Heart right ventricle (tissue), 16 donors: ENCODE data around the gene ZFHX3. TPM values are rescaled to one million over a fixed set of nuclear protein-coding genes. Genes with fewer than 3 reads are reported as not detected.

Experiments used
- ATAC-seq, 8 donors: fragments of 200-7000 bp; cut with Tn5 transposase; one replicate each; pipeline ENCODE4 v1.9.1; 2020; ENCODE audit warnings: mild to moderate bottlenecking in 8 of 8, moderate library complexity in 8 of 8, moderate number of reproducible peaks in 1 of 8
- DNase-seq, 2 donors: peaks; one replicate each; pipeline ENCODE4 v3.0.0-alpha.2; 2020
- H3K27ac ChIP-seq, 10 donors: fragments of 200-600 bp; sonication (generic) in 2 of 10; one replicate each; pipeline versions ENCODE4 v1.5.0 to v1.8.0; 2020 to 2022; ENCODE audit warnings: mild to moderate bottlenecking in 3 of 10
- H3K27me3 ChIP-seq, 7 donors: fragments of 200-600 bp; one replicate each; pipeline ENCODE4 v1.8.0; 2021 to 2022; ENCODE audit warnings: mild to moderate bottlenecking in 2 of 7
- H3K36me3 ChIP-seq, 9 donors: fragments of 200-600 bp; sonication (generic) in 1 of 9; one replicate each; pipeline versions ENCODE4 v1.5.0 to v1.8.0; 2020 to 2022; ENCODE audit warnings: mild to moderate bottlenecking in 2 of 9
- H3K4me1 ChIP-seq, 9 donors: fragments of 200-600 bp; sonication (generic) in 1 of 9; one replicate each; pipeline versions ENCODE4 v1.5.0 to v1.8.0; 2020 to 2022; ENCODE audit warnings: mild to moderate bottlenecking in 4 of 9
- H3K4me3 ChIP-seq, 10 donors: fragments of 200-600 bp; sonication (generic) in 2 of 10; one replicate each; pipeline versions ENCODE4 v1.5.0 to v1.8.0; 2020 to 2022; ENCODE audit warnings: mild to moderate bottlenecking in 7 of 10, moderate library complexity in 2 of 10
- H3K9me3 ChIP-seq, 11 donors: fragments of 200-600 bp in 10 of 11; sonication (generic) in 2 of 11; one replicate each; pipeline versions ENCODE4 v1.5.0 to v1.8.0; 2013 to 2022; ENCODE audit warnings: mild to moderate bottlenecking in 2 of 11, control low read depth in 1 of 11, moderate library complexity in 1 of 11
- CTCF ChIP-seq, 9 donors: fragments of 200-600 bp; sonication (generic) in 2 of 9; IDR thresholded peaks; one replicate each; pipeline versions ENCODE4 v1.5.0 to v1.8.0; 2021 to 2022; ENCODE audit warnings: antibody characterized with exemption in 9 of 9, mild to moderate bottlenecking in 5 of 9, moderate library complexity in 1 of 9
- WGBS, 2 donors: extraction: QIAGEN DNeasy Blood & Tissue Kit; methylation state at CpG; one replicate each; pipeline ENCODE4 v1.1.7; 2013; ENCODE audit warnings: inconsistent platforms in 1 of 2; 5-methylcytosine and 5-hydroxymethylcytosine counted together
- intact Hi-C, 10 donors: fragments of 100-400 bp; cut with DNase I; formaldehyde crosslinking; loops; one replicate each; pipeline versions ENCODE4 v1.11.1 to v1.14.2; 2022
- polyA plus RNA-seq, 2 donors: library from polyadenylated mRNA; stranded (reverse); fragments of 200-250 nt; gene quantifications; one replicate each; pipeline ENCODE4 v1.2.3, GENCODE V29; 2013
- total RNA-seq, 10 donors: library from RNA; stranded (reverse); fragmentation: NEBNext Ultra II Directional in 3 of 10; extraction: Animal tissue kit (Norgen Biotek cat#: 25700) in 3 of 10; gene quantifications; one replicate each; pipeline versions ENCODE4 v1.2.1 to v1.2.4, GENCODE V29; 2021 to 2023
- donor health status: Arrhythmogenic right ventricular cardiomyopathy.
- donor health status: ischemic (EF 13 %, LVEDD 7.1; RV severe dilation, severe dysfunction).
- donor health status: healthy with polysubstance abuse.
- donor health status: DM: no; HTN: yes; CAD: no.
- donor health status: DM: no; HTN: no; CAD: no.
- donor health status: ischemic (EF 25% LVEDD 6.9; RV normal size, moderate dysfunction).
- donor health status: ischemic (EF 25% LVEDD 5.7; RV mildly dilated, moderate dysfunction).
- donor health status: healthy.
- donor health status: DM: yes; HTN: yes; CAD: no.
- donor health status: Ischemic cardiomyopathy.
- donor health status: ischemic (EF 35%, LVEDD 5.7; RV mildly dilated, moderate dysfunction).
- donor health status: nonischemic (EF 11% LVEDD 7.7; RV severe dilation, severe dysfunction).
- donor health status: DM: yes; HTN: yes; CAD: no.
- donor health status: PGD.
- donor health status: ischemic (EF 29% LVEDD 5.4; RV normal size, mild dysfunction).
- donor health status: nonischemic (EF 23%, LVEDD 6.1; RV moderate dilation, normal function).

ZFHX3 gene
- total and polyA plus RNA-seq, 12 donors, result 1.6 to 15.2 (median 10.4) TPM

DNA sequence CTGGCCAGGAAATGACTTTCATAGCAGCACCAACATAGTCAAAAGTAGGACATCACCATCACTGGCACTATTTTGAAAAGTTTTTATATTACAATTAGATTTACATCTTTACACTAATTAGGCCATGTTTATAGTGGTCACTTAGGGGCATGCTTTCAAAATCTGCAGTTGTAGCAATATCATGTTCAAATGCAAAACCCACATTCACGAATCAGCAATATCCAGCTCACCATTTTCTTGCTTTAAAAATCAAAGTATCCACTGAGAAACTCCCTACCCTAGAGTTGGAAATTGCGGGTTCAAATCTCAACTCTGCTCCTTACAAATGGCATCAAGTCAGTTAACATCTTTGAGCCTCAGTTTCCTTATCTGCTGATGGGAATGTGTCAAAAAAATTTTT, 237.4 kb downstream of the ZFHX3 start:
- no peak overlapping the region for H3K4me3 ChIP-seq
- peaks cover 0 to 30% (median 21%) of the 10 kb centered on the region in 9 donors for H3K4me1 ChIP-seq
- intact Hi-C loops, result no loop called here
- 73 to 98% methylated on average over 2 of the region's 2 CpGs for WGBS, 2 donors
- TF ChIP-seq CTCF (IDR thresholded peaks at IDR 0.05), result no peak
- no peaks in the 10 kb centered on the region for H3K27me3 ChIP-seq
- no peak overlapping the region for H3K27ac ChIP-seq
- ATAC-seq (no peak), DNase-seq (no peak)
- peaks cover 0 to 62% (median 8%) of the 10 kb centered on the region in 9 donors for H3K36me3 ChIP-seq
- no peaks in the 10 kb centered on the region for H3K9me3 ChIP-seq

DNA sequence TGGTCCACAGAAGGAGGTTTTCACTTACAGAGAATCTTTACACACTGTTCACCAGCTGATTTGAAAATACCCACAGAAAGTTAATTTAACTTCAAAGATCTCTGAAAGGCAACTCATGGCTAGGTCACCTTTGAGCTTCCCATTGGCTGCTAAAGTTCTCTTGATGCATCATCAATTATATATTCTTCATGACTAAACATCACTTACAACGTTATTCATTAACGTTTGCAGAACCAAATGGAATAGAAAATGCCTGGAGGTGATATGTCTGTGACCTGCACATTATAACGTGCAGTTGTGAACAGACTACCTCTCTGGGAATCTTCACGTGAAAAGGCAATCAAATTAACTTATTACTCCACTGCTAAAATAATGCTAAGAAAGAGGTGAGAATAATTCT, 238.5 kb downstream of the ZFHX3 start:
- no peak for ATAC-seq
- H3K4me1 ChIP-seq, result peaks cover 0 to 30% (median 21%) of the 10 kb centered on the region in 9 donors
- intact Hi-C loops, result no loop called here
- H3K27me3 ChIP-seq, result no peaks in the 10 kb centered on the region
- DNase-seq, result no peak
- WGBS, 2 donors, result 93 to 95% methylated on average over 4 of the region's 4 CpGs
- H3K4me3 ChIP-seq, result no peak overlapping the region
- no peaks in the 10 kb centered on the region for H3K9me3 ChIP-seq
- TF ChIP-seq CTCF (IDR thresholded peaks at IDR 0.05), result no peak
- no peak overlapping the region for H3K27ac ChIP-seq
- H3K36me3 ChIP-seq, result peaks cover 0 to 63% (median 8%) of the 10 kb centered on the region in 9 donors

DNA sequence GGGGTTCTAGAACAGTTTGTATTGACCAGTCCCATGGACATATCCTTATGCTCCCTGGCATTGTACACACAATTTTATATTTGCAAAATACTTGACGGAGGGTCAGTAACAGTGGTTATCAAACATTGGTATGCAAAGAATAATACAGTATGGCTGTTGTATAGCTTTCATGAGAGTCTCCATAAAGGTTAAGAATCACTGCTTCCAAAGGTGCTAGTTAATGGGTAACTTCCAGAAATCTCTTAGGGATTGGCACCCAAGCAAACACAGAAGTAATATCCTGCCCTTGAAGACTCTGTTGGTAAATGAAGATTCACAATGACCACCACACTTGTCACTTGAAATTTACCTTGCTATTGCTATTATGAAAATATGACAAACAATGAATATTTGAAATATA, 239.2 kb downstream of the ZFHX3 start:
- TF ChIP-seq CTCF (IDR thresholded peaks at IDR 0.05), result no peak
- WGBS, 2 donors, result 99 to 100% methylated on average over 1 of the region's 1 CpG
- Histone ChIP-seq H3K36me3 (peaks cover 0 to 66% (median 8%) of the 10 kb centered on the region in 9 donors), H3K27ac (no peak overlapping the region), H3K4me1 (peaks cover 0 to 30% (median 21%) of the 10 kb centered on the region in 9 donors), H3K27me3 (no peaks in the 10 kb centered on the region), H3K9me3 (no peaks in the 10 kb centered on the region), H3K4me3 (no peak overlapping the region)
- intact Hi-C loops, result no loop called here
- ATAC-seq (no peak), DNase-seq (no peak)

GRCh38 chr16:72807245-72807644, 240.7 kb downstream of the ZFHX3 start:
- H3K36me3 ChIP-seq, result peaks cover 0 to 70% (median 8%) of the 10 kb centered on the region in 9 donors
- intact Hi-C loops, result no loop called here

More at GRCh38 chr16:72807245-72807644, 240.7 kb downstream of the ZFHX3 start:
- DNase-seq (no peak), ATAC-seq (no peak)
- TF ChIP-seq CTCF (IDR thresholded peaks at IDR 0.05), result no peak
- Histone ChIP-seq H3K4me3 (no peak overlapping the region), H3K4me1 (peaks cover 0 to 15% (median 9%) of the 10 kb centered on the region in 9 donors), H3K27me3 (no peaks in the 10 kb centered on the region), H3K27ac (no peak overlapping the region), H3K9me3 (no peaks in the 10 kb centered on the region)
- 90 to 91% methylated on average over 3 of the region's 3 CpGs for WGBS, 2 donors
